ENCODE results near the gene PIGO.

Gene PIGO

DNA sequence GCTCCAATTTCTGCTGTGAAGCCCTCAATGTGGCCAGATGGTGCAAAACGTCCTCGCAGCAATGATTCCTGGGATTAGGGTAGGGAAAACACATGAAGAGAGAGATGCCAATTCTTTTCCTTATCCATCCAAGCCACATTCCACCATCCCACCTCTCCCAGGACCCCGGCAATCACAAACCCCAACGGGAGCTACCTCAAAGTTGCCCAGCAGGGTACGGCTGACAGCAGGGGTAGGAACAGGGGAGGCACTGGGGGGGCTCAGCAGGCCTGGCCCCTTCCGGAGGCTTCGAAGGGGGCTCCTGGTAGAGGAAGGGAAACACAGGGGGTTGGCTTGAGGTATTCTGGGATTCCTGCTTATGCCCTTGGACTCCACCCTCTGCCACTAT is 9.9 kb upstream of the PIGO start:
- DNase-seq (ENCODE audit: low spot score) = no peak

DNA sequence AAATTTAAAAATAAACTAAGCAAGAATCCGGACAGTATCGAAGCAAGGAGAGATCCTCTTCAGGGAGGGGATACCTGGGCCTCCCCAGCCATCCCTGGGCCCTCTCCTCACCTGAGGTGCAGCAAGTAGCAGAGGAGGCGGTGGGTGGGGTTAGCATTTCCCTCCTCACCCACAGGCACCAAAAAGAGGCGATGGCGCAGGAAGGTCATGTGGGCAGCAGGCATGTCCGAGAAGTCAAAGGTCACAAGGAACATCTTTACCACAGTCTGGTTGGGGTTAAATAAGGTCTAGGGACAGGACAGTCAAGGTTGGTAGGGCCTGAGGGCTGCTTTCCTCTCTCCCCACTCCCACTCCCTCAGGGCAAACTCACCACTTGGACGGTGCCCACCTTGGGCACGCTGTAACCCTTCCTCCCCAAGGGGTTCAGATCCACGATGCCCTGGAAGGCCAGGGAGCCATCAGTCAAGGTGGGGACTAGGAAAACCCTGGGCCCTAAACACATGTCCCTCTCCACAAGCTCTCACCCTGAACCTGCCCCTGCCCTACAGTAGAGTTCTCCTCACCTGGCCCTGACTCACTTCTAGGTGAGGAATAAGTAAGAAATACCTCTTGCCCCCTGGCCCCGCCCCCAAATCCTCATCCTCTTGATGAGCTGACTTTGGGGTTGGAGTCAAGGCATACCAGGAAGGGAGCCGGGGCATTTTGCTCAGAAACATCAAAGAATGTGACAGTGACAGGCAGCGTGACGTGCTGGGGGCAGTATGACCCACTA is 9.4 kb upstream of the PIGO start:
- DNase-seq (ENCODE audit: low spot score) = no peak

- DNase-seq (ENCODE audit: low spot score) = no peak
Observed at GRCh38 chr9:35105126-35105525, 8.7 kb upstream of the PIGO start.

DNA sequence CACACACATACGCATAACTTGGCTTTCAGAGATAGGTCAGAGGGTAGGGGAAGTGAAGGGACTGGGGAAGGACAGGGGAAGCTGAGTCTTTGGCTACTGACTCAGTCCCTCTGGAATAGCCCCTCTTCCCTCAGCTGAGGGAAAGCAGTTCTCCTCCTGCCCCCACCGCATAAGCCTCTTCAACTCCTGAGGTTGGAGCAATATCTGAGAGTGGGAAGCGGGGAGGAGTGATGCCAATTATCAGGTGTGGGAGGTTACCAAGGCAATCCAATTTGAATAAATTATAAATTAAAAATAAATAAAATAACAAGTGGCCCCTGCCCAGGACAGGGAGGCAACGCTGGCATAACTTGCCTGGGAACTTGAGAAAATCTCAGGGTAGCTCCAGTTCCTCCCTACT is 8.2 kb upstream of the PIGO start:
- DNase-seq (ENCODE audit: low spot score) = no peak

GRCh38 chr9:35103660-35104191 is 7.3 kb upstream of the PIGO start:
- DNase-seq (ENCODE audit: low spot score) = no peak

DNA sequence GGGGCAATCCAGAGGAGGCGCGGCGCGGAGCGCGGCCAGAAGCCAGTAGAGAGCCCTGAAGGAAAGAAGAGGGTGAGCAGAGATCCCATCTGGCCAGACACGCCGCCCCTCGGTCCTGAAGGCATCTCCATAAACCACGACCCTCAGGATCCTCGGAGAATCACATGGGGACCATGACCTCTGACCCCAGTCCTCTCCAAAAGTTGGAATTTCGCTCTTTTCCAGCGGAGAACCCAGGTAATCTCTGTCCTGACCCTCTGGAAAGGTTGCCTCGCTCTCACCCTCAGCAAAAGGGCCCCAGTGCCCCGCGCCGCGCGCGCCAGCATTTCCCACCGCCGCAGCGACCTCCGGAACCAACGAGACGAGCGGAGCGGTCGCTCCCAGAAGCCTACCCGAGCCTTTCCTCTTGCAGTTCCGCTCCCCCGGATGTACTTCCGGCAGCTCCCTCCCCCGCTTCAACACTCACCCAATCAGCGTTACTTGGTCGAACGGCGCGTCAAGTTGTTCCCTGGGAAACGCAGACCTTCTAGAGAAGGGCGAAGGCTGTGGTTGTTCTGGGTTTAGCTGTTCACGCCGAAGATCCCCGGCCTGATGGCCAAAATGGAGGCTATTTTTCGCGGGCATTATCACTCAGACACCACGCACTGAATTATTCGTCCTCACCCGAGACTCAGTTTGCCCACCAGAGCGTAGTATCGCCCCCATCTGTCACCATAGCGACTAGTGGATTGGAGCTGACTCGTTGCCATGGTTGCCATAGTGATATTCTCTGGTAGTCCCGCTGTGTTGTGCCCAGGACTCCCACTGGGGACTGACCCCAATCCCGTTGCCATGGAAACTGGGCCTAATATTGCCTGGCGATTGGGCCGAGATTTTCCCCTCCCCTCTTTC is 6.6 kb upstream of the PIGO start, which contains the start of gene STOML2:
STOML2 (minus strand) TSS at position 363 of the 891 bp plus-strand sequence; CDS start at position 326, 37 bp downstream.
- peak; percentile 96 for DNase-seq (ENCODE audit: low spot score)

- DNase-seq (ENCODE audit: low spot score) = peak; percentile 30
Observed at GRCh38 chr9:35102465-35102768, 6.0 kb upstream of the PIGO start.

DNA sequence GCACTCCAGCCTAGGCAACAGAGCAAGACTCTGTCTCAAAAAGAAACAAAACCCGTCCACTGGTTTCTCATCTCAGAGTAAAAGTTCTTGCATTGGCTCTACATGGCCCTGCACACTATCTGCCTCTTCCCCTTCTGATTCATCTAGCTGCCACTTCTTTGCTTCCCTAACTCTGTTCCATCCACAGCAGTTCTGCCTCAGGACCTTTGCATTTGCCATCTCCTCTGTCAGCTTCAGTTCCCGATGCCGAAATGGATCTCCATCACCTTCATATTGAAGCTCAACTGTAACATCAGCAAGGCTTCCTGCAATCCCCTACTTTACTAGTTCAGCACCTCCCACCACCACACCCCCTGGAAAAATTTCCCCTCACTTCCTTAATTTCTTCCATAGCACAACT is 1.2 kb upstream of the PIGO start:
- no peak for DNase-seq (ENCODE audit: low spot score)

DNA sequence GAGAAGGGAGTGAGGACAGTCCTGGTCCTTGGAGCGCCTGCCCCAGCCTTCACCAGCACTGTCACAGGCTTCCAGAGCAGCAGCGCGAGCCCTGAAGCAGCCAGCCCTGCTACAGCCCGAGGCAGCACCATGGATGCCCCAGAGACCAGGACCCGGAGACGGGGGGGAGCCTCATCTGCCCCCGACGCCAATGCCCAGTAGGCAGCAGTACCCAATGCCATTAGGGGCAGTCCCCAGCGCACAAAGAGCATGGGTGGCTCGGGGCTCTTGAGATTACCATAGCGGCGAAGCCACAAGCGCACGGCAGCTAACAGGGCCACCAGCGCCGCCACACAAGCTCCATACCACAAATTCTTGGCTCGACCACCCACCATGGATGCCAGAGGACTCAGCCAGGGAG is 4.9 kb downstream of the PIGO start:
- no peak for DNase-seq (ENCODE audit: low spot score)

- no peak for DNase-seq (ENCODE audit: low spot score)
Observed at GRCh38 chr9:35089434-35089833, 7.0 kb downstream of the PIGO start.

- no peak for DNase-seq (ENCODE audit: low spot score)
Observed at GRCh38 chr9:35085078-35085477, 11.3 kb downstream of the PIGO start.

DNA sequence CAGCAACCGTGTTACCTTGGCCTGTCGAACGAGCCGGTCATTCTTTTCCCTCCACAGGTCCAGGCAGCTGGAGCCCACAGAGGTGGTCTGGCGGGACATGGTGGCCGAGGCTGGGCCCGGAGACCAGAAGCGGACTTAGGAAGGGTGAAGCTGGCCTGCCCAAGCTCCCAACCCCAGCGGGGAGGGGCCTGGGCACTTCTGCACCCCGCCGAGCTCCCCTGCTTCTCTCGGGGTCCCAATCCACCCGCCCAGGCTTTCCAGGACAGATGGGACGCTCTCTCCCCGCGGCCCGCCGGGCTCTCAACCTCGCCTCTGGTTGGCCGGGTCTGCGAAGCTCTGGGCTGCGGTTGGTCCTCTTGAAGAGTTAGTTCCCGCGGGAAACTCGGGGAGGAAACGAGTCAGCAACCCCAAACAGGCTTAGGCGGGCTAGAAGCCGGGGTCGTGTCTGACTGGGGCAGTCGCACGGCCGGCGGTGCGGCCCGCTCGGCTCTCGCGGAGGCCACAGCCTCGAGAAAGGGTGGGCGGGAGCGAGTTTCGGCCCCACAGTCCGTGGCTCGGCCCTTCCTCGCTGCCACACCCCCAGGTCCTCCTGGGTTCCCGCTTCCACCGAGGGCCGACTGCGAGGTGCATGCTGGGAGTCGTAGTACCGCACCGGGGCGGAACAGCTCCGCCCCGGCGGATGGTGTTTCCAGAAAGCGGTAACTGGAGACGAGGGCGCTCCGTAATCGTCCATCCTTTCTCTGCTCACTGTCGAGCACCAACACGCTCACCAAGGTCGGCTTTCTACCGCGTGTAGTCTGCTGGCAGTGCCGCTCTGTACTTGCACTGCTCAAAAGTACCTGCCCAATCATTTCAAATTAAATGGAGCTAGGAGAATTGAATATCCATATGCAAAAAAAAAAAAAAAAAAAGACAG is 16.7 kb downstream of the PIGO start, which contains the start of gene FANCG:
FANCG (minus strand) TSS at position 517 of the 916 bp plus-strand sequence; CDS start at position 99, 418 bp downstream.
- peak; percentile 95 for DNase-seq (ENCODE audit: low spot score)

- DNase-seq (ENCODE audit: low spot score) = no peak
Observed at GRCh38 chr9:35079041-35079425, 17.4 kb downstream of the PIGO start.

DNA sequence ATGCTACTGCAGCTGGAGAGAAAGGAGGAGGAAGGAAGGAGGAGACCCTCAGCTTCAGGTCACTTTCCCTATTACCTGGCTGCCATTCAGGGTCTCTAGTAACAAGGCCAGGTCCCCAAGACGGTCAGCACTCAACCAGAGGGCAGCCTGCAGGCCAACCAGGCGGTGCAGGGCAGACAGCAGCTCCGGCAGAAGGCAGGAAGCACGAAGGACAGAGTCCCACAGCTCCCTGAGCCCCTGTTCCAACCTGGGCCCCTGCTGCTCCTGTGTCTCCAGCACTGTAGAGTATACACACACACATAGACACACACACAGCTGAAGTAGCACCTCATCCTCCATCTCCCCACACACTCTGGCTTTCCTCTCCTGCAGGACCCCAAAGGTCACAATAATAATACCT is 18.3 kb downstream of the PIGO start:
- DNase-seq (ENCODE audit: low spot score) = no peak

- DNase-seq (ENCODE audit: low spot score) = no peak
Observed at GRCh38 chr9:35076848-35077247, 19.5 kb downstream of the PIGO start.

GRCh38 chr9:35075358-35075757 is 21.0 kb downstream of the PIGO start:
- no peak for DNase-seq (ENCODE audit: low spot score)

DNA sequence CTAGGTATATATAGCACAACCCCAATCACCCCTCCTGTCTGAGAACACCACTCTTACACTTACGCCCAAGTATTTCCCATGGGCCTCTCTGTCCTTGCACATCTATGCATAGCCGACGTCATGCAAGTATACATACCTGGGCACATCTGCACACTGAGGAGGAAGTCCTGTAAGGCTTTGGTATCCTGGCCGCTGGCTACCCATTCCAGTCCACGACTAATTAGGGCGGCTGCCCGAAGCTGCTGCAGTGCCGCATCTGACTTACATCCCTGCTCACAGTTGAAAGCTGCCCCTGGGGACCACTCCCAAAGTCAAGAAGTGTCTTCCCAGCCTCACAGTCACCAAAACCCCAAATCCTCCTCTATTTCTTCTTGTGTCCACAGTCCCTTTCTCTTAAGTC is 21.6 kb downstream of the PIGO start:
- no peak for DNase-seq (ENCODE audit: low spot score)

- no peak for DNase-seq (ENCODE audit: low spot score)
Observed at GRCh38 chr9:35074141-35074540, 22.2 kb downstream of the PIGO start.

- no peak for DNase-seq (ENCODE audit: low spot score)
Observed at GRCh38 chr9:35073279-35073612, 23.1 kb downstream of the PIGO start.

GRCh38 chr9:35072461-35073278 is 23.7 kb downstream of the PIGO start, which contains the start of gene VCP:
Gene VCP, minus strand, starts transcription at chr9:35072625. Its CDS starts 272 bp downstream, at chr9:35072353.
- peak; percentile 99 for DNase-seq (ENCODE audit: low spot score)

Measured in AG20443 (cell line).